Bronchial epithelial cell (primary cell): Measurements from ENCODE around the gene UMODL1. TPM values are rescaled to one million over a fixed set of nuclear protein-coding genes. Genes with fewer than 3 reads are reported as not detected.

Experiments
- DNase-seq: peaks from one replicate; pipeline ENCODE4 v3.0.0-alpha.2; 2010; ENCODE audit warnings: low read depth
- FAIRE-seq: peaks from 2 replicates; lab custom pipeline; 2011; peaks lifted over from hg19 to GRCh38; lab: Jason Lieb, UNC
- H3K27me3 ChIP-seq: 2 replicates; pipeline ENCODE4 v1.5.1; 2011; ENCODE audit warnings: low read length; ENCODE audit not compliant: control insufficient read depth, insufficient read depth
- H3K36me3 ChIP-seq: 2 replicates; pipeline ENCODE4 v1.5.1; 2011; ENCODE audit warnings: low read length; ENCODE audit not compliant: control insufficient read depth, insufficient read depth
- H3K4me3 ChIP-seq: 2 replicates; pipeline ENCODE4 v1.5.1; 2011; ENCODE audit warnings: mild to moderate bottlenecking, low read depth, low read length, control low read depth
- CTCF ChIP-seq: IDR thresholded peaks from 2 replicates; pipeline ENCODE4 v1.5.1; 2011; ENCODE audit warnings: mild to moderate bottlenecking, moderate library complexity, low read length, control low read depth, inconsistent platforms; ENCODE audit not compliant: insufficient read depth, severe bottlenecking
- total RNA-seq: library from RNA; depleted of rRNA; stranded (reverse); fragments of >200 nt; gene quantifications from 2 replicates; pipeline ENCODE4 v1.2.1, GENCODE V29; 2014

UMODL1 gene
- total RNA-seq, 1 donor from 2014 or later, result not detected

DNA sequence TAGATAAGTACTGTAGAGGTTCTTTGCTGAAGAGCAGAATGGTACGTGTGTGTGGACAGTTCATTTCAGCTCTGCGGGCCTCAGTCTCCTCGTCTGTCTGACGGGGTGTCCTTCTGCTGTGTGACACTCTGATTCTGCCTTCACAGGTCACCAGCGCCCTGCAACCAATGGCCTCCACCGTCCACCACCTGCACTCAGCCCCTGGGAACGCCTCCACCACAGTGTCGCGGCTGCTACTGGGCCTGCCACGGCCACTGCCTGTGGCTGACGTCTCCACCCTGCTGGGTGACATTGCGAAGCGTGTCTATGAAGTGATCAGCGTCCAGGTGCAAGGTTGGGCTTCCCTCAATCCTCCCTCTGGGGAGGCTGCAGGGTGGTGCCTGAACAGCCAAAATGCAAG lies 17.0 kb downstream of the UMODL1 start:
- H3K36me3 ChIP-seq, result no peaks in the 10 kb centered on the region
- H3K4me3 ChIP-seq, result no peak overlapping the region
- no peak for FAIRE-seq
- DNase-seq, result no peak
- H3K27me3 ChIP-seq, result peaks cover 12% of the 10 kb centered on the region
- TF ChIP-seq CTCF, result no peak

GRCh38 chr21:42088658-42089057 lies 17.5 kb downstream of the UMODL1 start:
- no peak for DNase-seq
- H3K36me3 ChIP-seq, result no peaks in the 10 kb centered on the region
- FAIRE-seq, result no peak
- TF ChIP-seq CTCF, result no peak
- H3K4me3 ChIP-seq, result no peak overlapping the region
- peaks cover 12% of the 10 kb centered on the region for H3K27me3 ChIP-seq

GRCh38 chr21:42089093-42089631 lies 18.0 kb downstream of the UMODL1 start:
- FAIRE-seq (no peak), DNase-seq (no peak)
- no peak for TF ChIP-seq CTCF
- H3K4me3 ChIP-seq, result no peak overlapping the region
- H3K27me3 ChIP-seq, result peaks cover 12% of the 10 kb centered on the region
- no peaks in the 10 kb centered on the region for H3K36me3 ChIP-seq

- DNase-seq, result no peak
- Histone ChIP-seq H3K36me3 (no peaks in the 10 kb centered on the region), H3K4me3 (no peak overlapping the region), H3K27me3 (peaks cover 12% of the 10 kb centered on the region)
- no peak for TF ChIP-seq CTCF
- FAIRE-seq, result no peak
These were observed 18.7 kb downstream of the UMODL1 start for GRCh38 chr21:42089665-42090310.

- H3K4me3 ChIP-seq, result no peak overlapping the region
- DNase-seq (no peak), FAIRE-seq (no peak)
- no peaks in the 10 kb centered on the region for H3K36me3 ChIP-seq
- TF ChIP-seq CTCF, result no peak
- peaks cover 12% of the 10 kb centered on the region for H3K27me3 ChIP-seq
These were observed 20.9 kb downstream of the UMODL1 start for GRCh38 chr21:42091899-42092508.
